Measurements from ENCODE around the gene TCEAL9. TPM values are rescaled to one million over a fixed set of nuclear protein-coding genes. Genes with fewer than 3 reads are reported as not detected.

Gene TCEAL9
- total RNA-seq, 1 experiment from 2014 or later, result 199 TPM

Other genes with a start within 250 kb of the TCEAL9 start
- 1.2 TPM in 1 of 2 replicates, not detected in the other for gene BEX4, start 141.4 kb upstream of the TCEAL9 start, total RNA-seq (2014; rRNA removed; shearing (Covaris generic))
- gene TCEAL8, start 101.4 kb upstream of the TCEAL9 start, total RNA-seq (2014; rRNA removed; shearing (Covaris generic)), result 60.7 and 64.9 TPM in 2 replicates
- gene TCEAL5, start 79.8 kb upstream of the TCEAL9 start, total RNA-seq (2014; rRNA removed; shearing (Covaris generic)), result not detected in 2 replicates
- gene BEX2, start 45.5 kb upstream of the TCEAL9 start, total RNA-seq (2014; rRNA removed; shearing (Covaris generic)), result 0.76 and 2.6 TPM in 2 replicates
- 16.6 and 29.0 TPM in 2 replicates for gene TCEAL7, start 26.3 kb upstream of the TCEAL9 start, total RNA-seq (2014; rRNA removed; shearing (Covaris generic))
- gene BEX3, start 20.0 kb downstream of the TCEAL9 start, total RNA-seq (2014; rRNA removed; shearing (Covaris generic)), result 187 and 228 TPM in 2 replicates
- gene RAB40A, start 163.0 kb downstream of the TCEAL9 start, total RNA-seq (2014; rRNA removed; shearing (Covaris generic)), result not detected in 2 replicates
- 63.3 and 63.9 TPM in 2 replicates for gene TCEAL4, start 229.0 kb downstream of the TCEAL9 start, total RNA-seq (2014; rRNA removed; shearing (Covaris generic))

Data from A172 (cell line).